ENCODE data around the gene BIVM. TPM values are rescaled to one million over a fixed set of nuclear protein-coding genes. Genes with fewer than 3 reads are reported as not detected.

The BIVM gene
- total RNA-seq, 2 donors from 2014 or later: 20.2 to 38.9 TPM

- peaks cover 0 to 13% of the 10 kb centered on the region in 2 donors for H3K4me1 ChIP-seq
- no peaks in the 10 kb centered on the region for H3K27me3 ChIP-seq
- H3K36me3 ChIP-seq: peaks cover 15% of the 10 kb centered on the region
- H3K4me3 ChIP-seq: no peak overlapping the region
- no peak for TF ChIP-seq CTCF (IDR thresholded peaks at IDR 0.05)
- H3K9me3 ChIP-seq: no peaks in the 10 kb centered on the region
- DNase-seq (ENCODE audit: low spot score): no peak
- no peak overlapping the region for H3K27ac ChIP-seq
Measured at GRCh38 chr13:102793611-102794355, 5.1 kb upstream of the BIVM start.

- peak overlapping the region; percentile 73 to 95 for H3K4me3 ChIP-seq
- DNase-seq (ENCODE audit: low spot score): no peak
- TF ChIP-seq CTCF (IDR thresholded peaks at IDR 0.05): no peak
- H3K36me3 ChIP-seq: no peaks in the 10 kb centered on the region
- H3K9me3 ChIP-seq: no peaks in the 10 kb centered on the region
- no peaks in the 10 kb centered on the region for H3K27me3 ChIP-seq
- H3K4me1 ChIP-seq: peaks cover 0 to 52% of the 10 kb centered on the region in 2 donors
- H3K27ac ChIP-seq: peak overlapping the region; percentile 93 to 94
Measured at GRCh38 chr13:102799426-102800144, 666 bp downstream of the BIVM start.

- peak overlapping the region; percentile 73 to 95 for H3K4me3 ChIP-seq
- no peaks in the 10 kb centered on the region for H3K9me3 ChIP-seq
- H3K27ac ChIP-seq: peak overlapping the region; percentile 93 to 94
- H3K27me3 ChIP-seq: no peaks in the 10 kb centered on the region
- peaks cover 0 to 52% of the 10 kb centered on the region in 2 donors for H3K4me1 ChIP-seq
- no peaks in the 10 kb centered on the region for H3K36me3 ChIP-seq
- peak; percentile 87 to 89 for TF ChIP-seq CTCF (IDR thresholded peaks at IDR 0.05)
- DNase-seq (ENCODE audit: low spot score): peak; percentile 78
Measured at GRCh38 chr13:102800145-102801041, 1.5 kb downstream of the BIVM start.

- H3K9me3 ChIP-seq: peaks cover 0 to under 1% of the 10 kb centered on the region in 2 donors
- H3K36me3 ChIP-seq: peaks cover 3% of the 10 kb centered on the region
- peaks cover 0 to 41% of the 10 kb centered on the region in 2 donors for H3K4me1 ChIP-seq
- DNase-seq (ENCODE audit: low spot score): no peak
- no peak overlapping the region for H3K27ac ChIP-seq
- TF ChIP-seq CTCF (IDR thresholded peaks at IDR 0.05): no peak
- no peak overlapping the region for H3K4me3 ChIP-seq
- no peaks in the 10 kb centered on the region for H3K27me3 ChIP-seq
Measured at GRCh38 chr13:102805680-102806079, 6.8 kb downstream of the BIVM start.

GRCh38 chr13:102807699-102808098 is 8.8 kb downstream of the BIVM start:
- H3K4me3 ChIP-seq: no peak overlapping the region
- peaks cover 0 to 14% of the 10 kb centered on the region in 2 donors for H3K9me3 ChIP-seq
- TF ChIP-seq CTCF (IDR thresholded peaks at IDR 0.05): no peak
- peaks cover 0 to 27% of the 10 kb centered on the region in 2 donors for H3K4me1 ChIP-seq
- H3K36me3 ChIP-seq: peaks cover 15% of the 10 kb centered on the region
- H3K27ac ChIP-seq: no peak overlapping the region
- no peak for DNase-seq (ENCODE audit: low spot score)
- no peaks in the 10 kb centered on the region for H3K27me3 ChIP-seq
